Brain microvascular endothelial cell (primary cell): Measurements from ENCODE around the gene TAMALIN.
"Not testable (repeated sequence)": the region's sequence is repeated elsewhere in the genome, so short reads cannot be mapped to it uniquely, and the experiment has no call there.

Source experiments
- DNase-seq: peaks from one replicate; pipeline ENCODE4 v3.0.0-alpha.2; 2020
- H3K27ac ChIP-seq: fragments of 250-450 bp; sonication (Bioruptor Pico); 2 replicates; pipeline ENCODE4 v1.5.1; 2020; ENCODE audit warnings: mild to moderate bottlenecking, moderate library complexity
- H3K27me3 ChIP-seq: fragments of 250-450 bp; sonication (Bioruptor Pico); replicated peaks from 2 replicates; pipeline ENCODE4 v1.5.1; 2020; ENCODE audit warnings: mild to moderate bottlenecking
- H3K36me3 ChIP-seq: fragments of 250-450 bp; sonication (Bioruptor Pico); replicated peaks from 2 replicates; pipeline ENCODE4 v1.5.1; 2020; ENCODE audit warnings: mild to moderate bottlenecking
- H3K4me3 ChIP-seq: 2 replicates; pipeline ENCODE4 v1.5.1; 2011; ENCODE audit warnings: low read depth, mild to moderate bottlenecking, control low read depth, low read length, moderate library complexity
- in situ Hi-C: cut with HindIII; loops from 2 replicates; pipeline ENCODE4 v1.10.0; 2017; ENCODE audit warnings: low sequenced_read_pairs, low pct_ligation_motif_present
- TF ChIP-seq, protein P1 (sequence below): IDR thresholded peaks from 2 replicates; pipeline ENCODE4 v1.5.1; 2011; ENCODE audit warnings: low read depth, mild to moderate bottlenecking, moderate library complexity, low read length, control low read depth, inconsistent platforms; ENCODE audit errors: missing control alignments

Gene TAMALIN

DNA sequence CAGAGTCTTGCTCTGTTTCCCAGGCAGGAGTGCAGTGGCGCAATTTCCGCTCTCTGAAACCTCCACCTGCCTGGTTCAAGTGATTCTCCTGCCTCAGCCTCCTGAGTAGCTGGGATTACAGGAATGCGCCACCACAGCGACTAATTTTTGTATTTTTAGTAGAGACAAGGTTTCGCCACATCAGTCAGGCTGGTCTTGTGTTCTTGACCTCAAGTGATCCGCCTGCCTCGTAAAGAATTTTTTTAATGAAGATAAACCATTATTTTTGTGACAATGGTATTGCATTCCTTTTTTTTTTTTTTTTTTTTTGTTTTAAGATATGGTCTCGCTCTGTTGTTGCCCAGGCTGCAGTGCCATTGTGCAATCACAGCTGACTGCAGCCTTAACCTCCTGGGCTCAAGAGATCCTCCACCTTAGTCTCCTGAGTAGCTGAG lies 29.4 kb upstream of the TAMALIN start:
- no peak overlapping the region for H3K4me3 ChIP-seq

DNA sequence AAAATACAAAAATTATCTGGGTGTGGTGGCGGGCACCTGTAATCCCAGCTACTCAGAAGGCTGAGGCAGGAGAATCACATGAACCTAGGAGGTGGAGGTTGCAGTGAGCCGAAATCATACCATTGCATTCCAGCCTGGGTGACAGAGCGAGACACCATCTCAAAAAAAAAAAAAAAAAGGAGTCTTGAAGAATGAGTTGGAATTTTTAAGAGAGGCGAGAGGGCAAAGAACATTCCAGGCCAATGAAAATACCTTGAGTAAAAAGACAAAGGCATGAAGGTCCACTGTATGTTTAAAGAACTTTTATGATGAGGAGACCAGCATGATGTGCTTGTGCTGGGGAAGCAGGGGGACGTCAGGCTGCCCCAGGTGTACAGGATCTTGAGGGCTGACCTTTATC lies 27.4 kb upstream of the TAMALIN start:
- H3K27me3 ChIP-seq, H3K27ac ChIP-seq, DNase-seq, H3K4me3 ChIP-seq, in situ Hi-C loops: not testable (repeated sequence)
- peaks cover 13% of the 10 kb centered on the region for H3K36me3 ChIP-seq

More for the DNA sequence above, 29.4 kb upstream of the TAMALIN start:
- Histone ChIP-seq H3K27me3 (no peaks in the 10 kb centered on the region), H3K27ac (peak overlapping the region; percentile 92), H3K36me3 (peaks cover 13% of the 10 kb centered on the region)
- in situ Hi-C loops = no loop called here
- TF ChIP-seq, protein P1, sequence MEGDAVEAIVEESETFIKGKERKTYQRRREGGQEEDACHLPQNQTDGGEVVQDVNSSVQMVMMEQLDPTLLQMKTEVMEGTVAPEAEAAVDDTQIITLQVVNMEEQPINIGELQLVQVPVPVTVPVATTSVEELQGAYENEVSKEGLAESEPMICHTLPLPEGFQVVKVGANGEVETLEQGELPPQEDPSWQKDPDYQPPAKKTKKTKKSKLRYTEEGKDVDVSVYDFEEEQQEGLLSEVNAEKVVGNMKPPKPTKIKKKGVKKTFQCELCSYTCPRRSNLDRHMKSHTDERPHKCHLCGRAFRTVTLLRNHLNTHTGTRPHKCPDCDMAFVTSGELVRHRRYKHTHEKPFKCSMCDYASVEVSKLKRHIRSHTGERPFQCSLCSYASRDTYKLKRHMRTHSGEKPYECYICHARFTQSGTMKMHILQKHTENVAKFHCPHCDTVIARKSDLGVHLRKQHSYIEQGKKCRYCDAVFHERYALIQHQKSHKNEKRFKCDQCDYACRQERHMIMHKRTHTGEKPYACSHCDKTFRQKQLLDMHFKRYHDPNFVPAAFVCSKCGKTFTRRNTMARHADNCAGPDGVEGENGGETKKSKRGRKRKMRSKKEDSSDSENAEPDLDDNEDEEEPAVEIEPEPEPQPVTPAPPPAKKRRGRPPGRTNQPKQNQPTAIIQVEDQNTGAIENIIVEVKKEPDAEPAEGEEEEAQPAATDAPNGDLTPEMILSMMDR = no peak
- no peak for DNase-seq

DNA sequence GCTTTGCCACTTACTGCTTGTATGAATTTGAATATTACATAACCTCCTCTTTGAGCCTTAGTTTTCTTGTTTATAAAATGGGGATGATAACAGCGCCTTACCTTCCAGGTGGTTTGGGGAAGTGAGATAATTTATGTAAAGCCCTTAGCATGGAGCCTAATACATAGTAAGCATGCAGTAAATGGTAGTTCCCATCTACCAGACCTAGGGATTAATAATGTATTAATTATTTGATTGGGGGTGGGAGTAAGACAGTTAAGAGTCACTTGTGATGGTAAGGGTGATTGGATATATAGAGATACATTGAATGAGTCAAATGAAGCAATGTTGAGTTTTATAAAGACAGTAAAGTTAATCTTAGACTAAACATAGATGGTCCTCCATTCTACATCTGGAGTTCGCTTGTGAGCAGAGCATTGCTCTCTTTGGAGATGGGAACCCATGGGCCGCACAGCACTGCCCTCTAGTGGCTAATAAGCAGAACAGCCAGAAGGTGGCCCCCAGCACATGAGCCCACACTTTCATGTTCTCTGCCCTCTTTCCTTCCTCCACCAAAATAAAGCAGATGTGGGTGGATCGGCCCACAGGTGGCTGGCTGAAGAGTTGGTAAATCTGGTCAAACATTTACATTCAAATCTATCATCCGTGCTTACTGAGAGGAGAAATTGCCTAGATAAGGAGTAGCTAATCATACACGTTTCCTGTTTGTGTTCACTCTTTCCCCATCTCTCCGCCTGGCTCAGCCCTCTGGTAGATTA lies 26.5 kb upstream of the TAMALIN start:
- TF ChIP-seq, protein P1 = peak; percentile 98
- H3K4me3 ChIP-seq = no peak overlapping the region
- peak; percentile 39 for DNase-seq
- H3K27ac ChIP-seq = no peak overlapping the region
- H3K27me3 ChIP-seq = no peaks in the 10 kb centered on the region
- peaks cover 13% of the 10 kb centered on the region for H3K36me3 ChIP-seq
- in situ Hi-C loops = no loop called here

DNA sequence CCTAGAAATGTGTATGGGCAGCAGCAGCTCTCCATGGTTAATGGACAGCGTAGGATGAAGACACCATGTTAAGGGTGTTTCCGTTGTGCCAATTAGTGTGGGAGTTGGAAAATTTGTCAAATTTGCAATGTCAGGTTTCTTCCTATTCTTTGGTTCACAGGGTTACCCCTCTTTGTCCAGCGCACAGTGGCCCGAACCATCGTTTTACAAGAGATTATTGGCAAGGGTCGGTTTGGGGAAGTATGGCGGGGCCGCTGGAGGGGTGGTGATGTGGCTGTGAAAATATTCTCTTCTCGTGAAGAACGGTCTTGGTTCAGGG lies 26.0 kb upstream of the TAMALIN start:
- in situ Hi-C loops = no loop called here
- H3K27me3 ChIP-seq = no peaks in the 10 kb centered on the region
- no peak overlapping the region for H3K27ac ChIP-seq
- TF ChIP-seq, protein P1 = no peak
- DNase-seq = no peak
- peaks cover 10% of the 10 kb centered on the region for H3K36me3 ChIP-seq
- no peak overlapping the region for H3K4me3 ChIP-seq

DNA sequence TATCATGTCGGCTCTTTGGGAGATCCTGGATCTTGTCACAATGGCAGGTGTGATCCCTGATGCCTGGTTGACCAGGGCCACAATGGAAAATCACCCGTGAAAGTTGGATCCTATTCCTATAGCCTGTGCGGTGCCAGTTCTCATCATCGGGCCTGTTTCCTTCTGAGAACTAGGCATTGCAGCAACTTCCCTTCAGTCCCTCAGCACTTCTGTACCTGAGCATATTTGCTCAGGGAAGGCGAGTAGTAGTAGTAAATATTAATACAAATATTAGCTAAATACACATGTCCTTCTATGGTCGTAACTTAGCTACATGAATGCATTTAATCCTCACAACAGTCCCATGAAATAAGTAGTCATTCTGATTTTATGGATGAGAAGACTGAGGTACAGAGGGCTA lies 22.1 kb upstream of the TAMALIN start:
- DNase-seq = no peak
- peaks cover 7% of the 10 kb centered on the region for H3K36me3 ChIP-seq
- in situ Hi-C loops = no loop called here
- H3K27me3 ChIP-seq = no peaks in the 10 kb centered on the region
- H3K4me3 ChIP-seq = no peak overlapping the region
- TF ChIP-seq, protein P1 = no peak
- H3K27ac ChIP-seq = no peak overlapping the region

DNA sequence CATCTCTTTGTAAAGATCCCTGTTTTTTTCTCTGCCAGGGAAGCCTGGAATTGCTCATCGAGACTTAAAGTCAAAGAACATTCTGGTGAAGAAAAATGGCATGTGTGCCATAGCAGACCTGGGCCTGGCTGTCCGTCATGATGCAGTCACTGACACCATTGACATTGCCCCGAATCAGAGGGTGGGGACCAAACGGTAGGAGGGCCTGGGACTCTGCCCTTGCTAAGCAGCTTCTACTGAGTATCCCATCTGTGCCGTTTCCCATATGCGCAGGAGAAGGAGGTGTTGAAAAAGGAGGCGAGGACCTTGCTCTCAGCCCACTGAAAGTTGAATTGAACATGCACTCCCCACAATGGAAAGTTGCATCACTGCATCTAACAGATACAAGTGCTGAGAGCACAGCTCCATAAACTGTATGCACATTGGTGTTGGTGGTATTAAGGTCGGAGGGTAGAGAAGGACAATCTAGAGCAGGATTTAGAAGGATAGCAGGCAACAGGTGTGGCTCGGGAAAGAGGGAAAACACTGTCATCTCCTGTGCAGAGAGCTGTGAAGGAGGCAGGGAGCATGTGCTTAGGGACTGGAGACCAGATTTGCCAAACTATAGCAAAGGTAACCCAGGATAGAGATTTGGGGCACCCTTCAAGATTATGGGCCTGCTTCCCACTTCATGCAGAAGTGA lies 21.5 kb upstream of the TAMALIN start:
- H3K36me3 ChIP-seq = peaks cover 7% of the 10 kb centered on the region

More for the DNA sequence above, 21.5 kb upstream of the TAMALIN start:
- H3K27me3 ChIP-seq = no peaks in the 10 kb centered on the region
- TF ChIP-seq, protein P1 = no peak
- in situ Hi-C loops = no loop called here
- no peak overlapping the region for H3K27ac ChIP-seq
- no peak overlapping the region for H3K4me3 ChIP-seq
- no peak for DNase-seq
